Gastrocnemius medialis (tissue), 4 donors: Measurements from ENCODE around the gene COBLL1.

ENCODE experiments used
- POLR2A ChIP-seq, 2 donors: fragments of 450-650 bp; IDR thresholded peaks; one replicate each; pipeline ENCODE4 v1.6.1; 2017; ENCODE audit warnings: antibody characterized with exemption in 2 of 2, mild to moderate bottlenecking in 2 of 2, moderate library complexity in 2 of 2
- TF ChIP-seq, protein P1 (sequence below), 5 experiments: fragments of 450-650 bp in 3 of 5; fragments of 200-600 bp in 2 of 5; sonication (generic) in 2 of 5; IDR thresholded peaks in 4 of 5; conservative IDR thresholded peaks in 1 of 5; 1 replicate in 4 of 5; 2 replicates in 1 of 5; pipeline ENCODE4 v1.5.1; 2016 to 2019; ENCODE audit warnings: antibody characterized with exemption in 5 of 5, mild to moderate bottlenecking in 3 of 5, moderate library complexity in 3 of 5

GRCh38 chr2:164690361-164690760 lies 151.3 kb downstream of the COBLL1 start:
- TF ChIP-seq POLR2A (IDR thresholded peaks at IDR 0.05), result no peak
- TF ChIP-seq, protein P1, sequence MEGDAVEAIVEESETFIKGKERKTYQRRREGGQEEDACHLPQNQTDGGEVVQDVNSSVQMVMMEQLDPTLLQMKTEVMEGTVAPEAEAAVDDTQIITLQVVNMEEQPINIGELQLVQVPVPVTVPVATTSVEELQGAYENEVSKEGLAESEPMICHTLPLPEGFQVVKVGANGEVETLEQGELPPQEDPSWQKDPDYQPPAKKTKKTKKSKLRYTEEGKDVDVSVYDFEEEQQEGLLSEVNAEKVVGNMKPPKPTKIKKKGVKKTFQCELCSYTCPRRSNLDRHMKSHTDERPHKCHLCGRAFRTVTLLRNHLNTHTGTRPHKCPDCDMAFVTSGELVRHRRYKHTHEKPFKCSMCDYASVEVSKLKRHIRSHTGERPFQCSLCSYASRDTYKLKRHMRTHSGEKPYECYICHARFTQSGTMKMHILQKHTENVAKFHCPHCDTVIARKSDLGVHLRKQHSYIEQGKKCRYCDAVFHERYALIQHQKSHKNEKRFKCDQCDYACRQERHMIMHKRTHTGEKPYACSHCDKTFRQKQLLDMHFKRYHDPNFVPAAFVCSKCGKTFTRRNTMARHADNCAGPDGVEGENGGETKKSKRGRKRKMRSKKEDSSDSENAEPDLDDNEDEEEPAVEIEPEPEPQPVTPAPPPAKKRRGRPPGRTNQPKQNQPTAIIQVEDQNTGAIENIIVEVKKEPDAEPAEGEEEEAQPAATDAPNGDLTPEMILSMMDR (IDR thresholded peaks at IDR 0.05 in 4 of 5, conservative IDR thresholded peaks at IDR 0.05 in 1 of 5), result no peak
